T-helper 22 cell (primary cell): ENCODE results near the gene TMX4.
"Not testable (repeated sequence)": the region's sequence is repeated elsewhere in the genome, so short reads cannot be mapped to it uniquely, and the experiment has no call there.

ENCODE experiments used
- DNase-seq: peaks from one replicate; pipeline ENCODE4 v3.0.0-alpha.2; 2020; ENCODE audit warnings: low read depth

The TMX4 gene

DNA sequence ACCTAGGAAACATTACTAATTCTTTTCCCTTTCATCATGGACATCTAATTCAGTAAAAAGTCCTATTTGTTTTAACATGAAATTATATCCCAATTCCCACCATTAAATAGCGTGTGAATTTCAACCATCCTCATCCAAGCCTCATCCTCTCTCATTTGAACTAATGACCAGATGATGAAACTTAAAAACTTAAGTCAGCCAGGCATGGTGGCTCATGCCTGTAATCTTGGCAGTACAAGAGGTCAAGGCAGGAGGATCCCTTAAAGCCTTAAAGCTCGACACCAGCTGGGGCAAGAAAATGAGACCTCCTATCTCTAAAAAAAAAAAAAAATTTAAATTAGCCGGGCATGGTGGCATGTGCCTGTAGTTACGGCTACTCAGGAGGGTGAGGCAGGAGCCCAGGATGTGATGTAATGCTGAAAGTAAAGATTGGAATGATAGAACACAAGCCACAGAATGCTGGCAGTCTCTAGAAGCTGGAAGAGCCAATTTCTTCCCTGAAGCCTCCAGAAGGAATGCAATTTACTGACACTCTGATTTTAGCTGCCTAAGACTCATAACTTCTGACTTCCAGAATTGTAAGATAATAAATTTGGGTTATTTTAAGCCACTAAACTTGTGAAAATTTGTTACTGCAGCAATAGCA lies 52.2 kb downstream of the TMX4 start:
- DNase-seq, result no peak

- no peak for DNase-seq
Observed at GRCh38 chr20:7966176-7966575, 53.4 kb downstream of the TMX4 start.

- DNase-seq, result no peak
Observed at GRCh38 chr20:7959484-7959883, 60.1 kb downstream of the TMX4 start.

DNA sequence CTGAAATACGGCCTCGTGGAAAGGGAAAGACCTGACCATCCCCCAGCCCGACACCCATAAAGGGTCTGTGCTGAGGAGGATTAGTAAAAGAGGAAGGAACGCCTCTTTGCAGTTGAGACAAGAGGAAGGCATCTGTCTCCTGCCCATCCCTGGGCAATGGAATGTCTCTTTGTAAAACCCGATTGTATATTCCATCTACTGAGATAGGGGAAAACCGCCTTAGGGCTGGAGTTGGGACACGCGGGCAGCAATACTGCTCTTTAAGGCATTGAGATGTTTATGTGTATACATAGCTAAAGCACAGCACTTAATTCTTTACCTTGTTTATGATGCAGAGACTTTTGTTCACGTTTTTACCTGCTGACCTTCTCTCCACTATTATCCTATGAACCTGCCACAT lies 63.0 kb downstream of the TMX4 start:
- DNase-seq, result not testable (repeated sequence)

GRCh38 chr20:7950387-7950786 lies 69.2 kb downstream of the TMX4 start:
- DNase-seq, result no peak

- no peak for DNase-seq
Observed at GRCh38 chr20:7943891-7944290, 75.7 kb downstream of the TMX4 start.

DNA sequence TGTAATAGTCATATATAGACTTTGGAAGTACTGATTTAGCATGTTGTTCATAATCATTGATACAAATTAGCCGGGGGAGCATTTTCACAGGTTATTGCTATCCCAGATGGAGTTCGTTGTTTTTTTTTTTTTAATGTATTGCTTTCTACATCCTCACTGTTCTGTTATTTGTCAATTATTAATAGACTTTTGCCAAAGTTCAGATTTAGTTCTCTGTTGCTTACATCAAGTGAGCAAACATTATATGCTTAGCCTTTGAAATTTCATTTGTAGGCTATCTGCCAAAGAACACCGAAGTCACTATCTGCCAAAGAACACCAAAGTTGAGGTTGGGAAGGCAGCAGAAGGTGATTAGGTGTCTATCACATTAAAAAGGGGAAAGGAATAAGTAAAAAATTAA lies 79.2 kb downstream of the TMX4 start, which contains the start of gene HAO1:
HAO1 (minus strand) TSS at position 118 of the 400 bp plus-strand sequence; CDS start at position 82, 36 bp downstream.
- DNase-seq, result no peak

GRCh38 chr20:7939663-7940062 lies 79.9 kb downstream of the TMX4 start:
- DNase-seq, result no peak

DNA sequence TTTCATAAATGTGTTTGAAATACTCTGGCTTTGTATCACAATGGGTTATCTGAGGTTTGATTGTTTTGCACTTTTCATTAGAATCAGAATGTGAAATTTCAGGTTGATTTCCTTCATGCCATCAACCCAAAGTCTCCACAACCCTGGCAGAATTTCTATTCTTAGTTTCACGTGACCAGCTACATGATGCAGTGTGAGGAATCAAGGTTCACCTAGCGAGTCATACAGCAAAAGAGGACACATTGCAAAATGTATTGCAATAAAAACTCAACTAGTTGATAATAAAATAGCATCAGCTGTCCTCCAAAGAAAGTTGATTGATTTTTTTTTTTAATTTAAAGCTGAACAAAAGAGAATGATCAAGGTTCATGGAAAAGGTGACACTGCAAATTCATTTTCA lies 81.5 kb downstream of the TMX4 start:
- no peak for DNase-seq

GRCh38 chr20:7937328-7937727 lies 82.2 kb downstream of the TMX4 start:
- no peak for DNase-seq

- no peak for DNase-seq
Observed at GRCh38 chr20:7935027-7935551, 84.5 kb downstream of the TMX4 start.

DNA sequence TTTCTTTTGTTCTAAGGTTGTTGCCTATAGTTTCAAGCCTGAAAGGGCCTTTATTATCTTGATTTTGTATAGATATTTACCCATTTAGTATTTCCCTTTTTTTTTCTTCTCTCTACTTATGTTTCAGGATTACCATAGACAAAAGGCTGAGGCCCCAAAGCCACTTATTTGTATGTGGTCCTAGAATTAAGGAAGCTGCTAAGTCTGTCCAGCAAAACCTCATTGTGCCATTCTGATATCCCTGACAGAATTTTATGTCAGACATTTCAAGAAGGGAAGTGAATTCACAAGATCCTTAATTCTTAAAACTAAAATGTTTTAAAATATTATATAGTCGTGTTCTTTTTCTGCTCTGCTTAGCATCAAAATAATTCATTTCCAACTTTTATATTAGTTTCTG lies 86.2 kb downstream of the TMX4 start:
- DNase-seq, result no peak

DNA sequence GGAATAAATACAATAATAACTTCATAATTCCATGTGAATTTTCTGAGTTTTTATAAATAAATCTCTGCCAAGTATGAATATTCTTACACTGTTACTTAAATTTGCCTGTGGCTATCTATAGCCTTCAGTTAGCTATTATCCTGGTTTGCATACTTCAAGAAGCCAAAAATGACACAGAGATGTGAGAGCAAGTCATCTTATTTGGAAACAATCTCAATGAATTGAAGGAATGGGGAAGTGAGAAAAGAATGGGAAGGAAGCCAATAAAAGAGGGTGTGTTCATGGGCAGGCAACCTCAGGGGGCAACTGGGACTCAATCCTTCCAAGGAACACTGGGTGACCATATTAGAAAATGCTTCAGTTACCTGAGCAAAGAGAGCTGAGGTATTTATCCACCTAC lies 89.2 kb downstream of the TMX4 start:
- no peak for DNase-seq
